ENCODE data around the gene CXCL3. TPM values are rescaled to one million over a fixed set of nuclear protein-coding genes. Genes with fewer than 3 reads are reported as not detected.

Gene CXCL3
- total and polyA plus RNA-seq, 5 donors = 0.50 to 2.5 (median 0.88) TPM

DNA sequence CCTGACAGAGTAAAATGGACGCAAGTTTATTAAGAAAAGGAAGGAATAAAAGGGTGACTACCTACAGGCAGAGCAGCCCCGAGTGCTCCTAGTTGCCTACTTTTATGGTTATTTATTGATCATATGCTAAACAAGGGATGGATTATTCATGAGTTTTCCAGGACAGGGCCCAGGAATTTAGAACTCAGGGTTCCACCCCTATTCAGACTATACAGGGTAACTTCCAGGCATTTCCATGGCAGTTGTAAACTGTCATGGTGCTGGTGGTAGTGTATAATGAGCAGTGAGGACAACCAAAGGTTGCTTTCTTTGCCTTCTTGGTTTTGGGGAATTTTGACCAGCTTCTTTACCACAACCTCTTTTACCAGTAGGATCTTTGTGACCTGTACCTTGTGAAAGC, 27.7 kb upstream of the CXCL3 start:
- intact Hi-C loops (cut with DNase I) = no loop called here
- Histone ChIP-seq H3K4me3 (ENCODE audit: low read length) (no peak overlapping the region), H3K9me3 (ENCODE audit: control insufficient read depth, low read length) (peaks cover 1% of the 10 kb centered on the region), H3K27ac (ENCODE audit: low read length) (no peak overlapping the region), H3K4me1 (ENCODE audit: control insufficient read depth, insufficient read depth, low read length) (no peaks in the 10 kb centered on the region), H3K27me3 (ENCODE audit: control insufficient read depth, insufficient read depth) (no peaks in the 10 kb centered on the region)
- ATAC-seq (no peak), DNase-seq (no peak)
- 90% methylated on average over 2 of the region's 2 CpGs for WGBS

DNA sequence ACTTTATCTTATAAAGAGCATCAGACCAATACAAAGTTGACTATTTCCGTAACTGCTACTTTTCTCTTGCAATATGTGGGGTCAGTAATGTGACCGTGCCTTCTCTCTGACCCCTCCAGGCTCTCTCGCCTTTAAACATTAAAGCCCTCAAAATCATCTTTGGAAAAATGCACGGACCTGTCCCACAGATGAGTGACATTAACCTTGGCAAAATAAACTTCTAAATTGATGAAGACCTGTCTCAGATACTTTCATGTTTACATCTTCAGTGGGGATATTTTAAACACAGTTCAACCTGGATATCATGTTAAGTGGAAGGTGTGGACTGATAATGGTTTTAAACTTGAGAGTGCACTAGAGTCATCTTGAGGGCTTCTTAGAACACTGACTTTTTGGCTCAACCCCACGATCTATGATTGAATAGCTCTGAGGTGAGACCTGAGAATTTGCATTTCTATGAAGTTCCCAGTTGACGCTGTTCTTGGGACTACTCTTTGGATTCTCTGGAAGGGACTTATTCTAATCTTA, 26.7 kb upstream of the CXCL3 start:
- H3K27me3 ChIP-seq (ENCODE audit: control insufficient read depth, insufficient read depth) = no peaks in the 10 kb centered on the region
- H3K9me3 ChIP-seq (ENCODE audit: control insufficient read depth, low read length) = peaks cover 1% of the 10 kb centered on the region
- intact Hi-C loops (cut with DNase I) = no loop called here
- no peak overlapping the region for H3K27ac ChIP-seq (ENCODE audit: low read length)
- WGBS = 79% methylated on average over 6 of the region's 6 CpGs
- ATAC-seq = no peak
- DNase-seq = no peak
- no peak overlapping the region for H3K4me3 ChIP-seq (ENCODE audit: low read length)
- no peaks in the 10 kb centered on the region for H3K4me1 ChIP-seq (ENCODE audit: control insufficient read depth, insufficient read depth, low read length)

DNA sequence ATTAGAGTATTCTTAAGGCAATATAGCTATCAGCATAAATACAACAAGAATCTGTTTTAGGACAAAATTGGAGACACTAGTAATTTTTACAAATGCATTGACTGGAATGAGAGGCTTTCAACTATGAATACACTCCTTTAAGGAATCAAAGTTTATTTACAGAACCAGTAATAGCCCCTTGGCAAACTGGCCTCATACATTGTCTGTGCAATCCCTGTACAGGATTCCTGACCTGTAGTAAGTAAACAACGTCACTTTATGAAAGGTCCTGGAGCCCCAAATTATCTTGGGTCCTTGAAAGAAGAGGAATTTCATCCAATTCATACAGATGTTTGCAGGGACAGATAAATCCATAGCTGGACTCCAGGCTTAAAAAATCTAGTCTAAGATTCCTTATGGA, 25.4 kb upstream of the CXCL3 start:
- Histone ChIP-seq H3K4me1 (ENCODE audit: control insufficient read depth, insufficient read depth, low read length) (no peaks in the 10 kb centered on the region), H3K4me3 (ENCODE audit: low read length) (no peak overlapping the region), H3K27ac (ENCODE audit: low read length) (no peak overlapping the region), H3K9me3 (ENCODE audit: control insufficient read depth, low read length) (peaks cover 1% of the 10 kb centered on the region), H3K27me3 (ENCODE audit: control insufficient read depth, insufficient read depth) (no peaks in the 10 kb centered on the region)
- no peak for ATAC-seq
- intact Hi-C loops (cut with DNase I) = no loop called here
- DNase-seq = no peak
- WGBS = 59% methylated on average over 1 of the region's 1 CpG

DNA sequence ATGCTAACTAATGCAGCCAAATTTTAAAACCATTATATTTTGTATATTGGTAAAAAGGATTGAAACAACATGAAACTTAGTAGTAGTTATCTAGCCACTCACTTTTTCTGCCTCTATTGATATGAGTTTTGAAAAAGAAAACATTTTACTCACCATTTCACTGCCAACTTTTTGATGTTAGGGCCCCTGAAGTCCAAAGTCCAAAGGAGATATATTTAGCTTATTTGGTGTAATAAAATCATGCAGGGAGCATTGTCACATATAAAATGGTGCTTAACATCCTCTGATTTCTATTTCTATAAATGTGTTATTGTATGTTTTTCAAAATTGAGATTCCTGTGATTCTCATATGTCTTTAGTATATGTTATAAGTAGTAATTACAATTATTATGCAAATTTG, 24.5 kb upstream of the CXCL3 start:
- ATAC-seq = no peak
- intact Hi-C loops (cut with DNase I) = no loop called here

DNA sequence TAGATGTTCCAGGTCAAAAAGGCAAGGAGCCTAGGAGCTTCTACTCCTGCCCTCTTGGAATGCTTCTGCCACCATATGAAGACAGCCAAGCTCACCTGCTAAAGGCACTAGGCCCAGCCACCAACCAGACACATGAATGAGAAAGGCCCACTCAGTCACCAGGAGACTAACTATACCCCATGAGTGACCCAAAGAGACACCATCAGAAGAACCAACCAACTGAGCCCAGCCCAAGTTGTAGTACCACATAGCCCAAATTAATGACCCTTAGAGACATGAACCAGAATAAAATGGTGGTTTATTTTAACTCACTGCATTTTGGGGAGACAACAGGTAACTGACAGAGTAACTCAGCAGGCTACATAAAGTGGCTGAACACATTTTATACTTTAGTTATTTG, 22.9 kb upstream of the CXCL3 start:
- peaks cover 1% of the 10 kb centered on the region for H3K9me3 ChIP-seq (ENCODE audit: control insufficient read depth, low read length)
- ATAC-seq (no peak), DNase-seq (no peak)
- no peaks in the 10 kb centered on the region for H3K27me3 ChIP-seq (ENCODE audit: control insufficient read depth, insufficient read depth)
- H3K27ac ChIP-seq (ENCODE audit: low read length) = no peak overlapping the region
- no peaks in the 10 kb centered on the region for H3K4me1 ChIP-seq (ENCODE audit: control insufficient read depth, insufficient read depth, low read length)
- no peak overlapping the region for H3K4me3 ChIP-seq (ENCODE audit: low read length)
- intact Hi-C loops (cut with DNase I) = no loop called here

More for the DNA sequence above, 24.5 kb upstream of the CXCL3 start:
- DNase-seq = no peak
- H3K9me3 ChIP-seq (ENCODE audit: control insufficient read depth, low read length) = peaks cover 1% of the 10 kb centered on the region
- H3K4me3 ChIP-seq (ENCODE audit: low read length) = no peak overlapping the region
- no peaks in the 10 kb centered on the region for H3K4me1 ChIP-seq (ENCODE audit: control insufficient read depth, insufficient read depth, low read length)
- H3K27me3 ChIP-seq (ENCODE audit: control insufficient read depth, insufficient read depth) = no peaks in the 10 kb centered on the region
- no peak overlapping the region for H3K27ac ChIP-seq (ENCODE audit: low read length)

DNA sequence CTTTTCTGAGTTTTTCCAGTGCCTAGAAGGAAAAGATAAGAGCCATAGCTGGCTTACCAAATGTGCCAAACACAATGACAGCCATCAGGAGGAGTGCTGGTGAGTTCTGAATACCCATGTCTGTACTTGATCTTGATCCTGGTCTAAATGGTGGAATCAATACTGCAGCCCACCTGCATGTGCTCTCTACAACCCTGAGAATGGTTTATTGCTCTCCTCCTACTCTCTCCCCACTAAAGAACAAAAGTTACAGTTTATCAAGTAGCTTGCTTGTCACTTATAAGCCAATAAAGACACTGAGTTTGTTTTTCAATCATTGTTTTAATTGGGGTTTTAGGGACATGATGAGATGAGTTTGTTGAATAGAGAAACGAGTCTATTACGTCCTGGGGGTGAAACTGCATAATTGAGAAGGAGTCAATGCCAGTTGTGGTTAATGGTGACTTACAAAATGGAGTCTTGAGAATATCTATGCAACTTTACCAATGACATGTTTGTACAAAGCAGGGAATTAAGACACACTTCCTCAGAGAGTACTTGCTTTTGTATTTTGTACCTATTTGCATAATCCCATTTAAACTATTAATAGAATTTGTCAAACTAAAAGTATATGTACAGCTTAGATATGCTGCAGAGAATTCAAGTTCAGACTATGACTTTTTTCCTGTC, 20.8 kb upstream of the CXCL3 start:
- intact Hi-C loops (cut with DNase I) = no loop called here
- ATAC-seq = no peak
- no peaks in the 10 kb centered on the region for H3K4me1 ChIP-seq (ENCODE audit: control insufficient read depth, insufficient read depth, low read length)
- WGBS = 72% methylated on average over 2 of the region's 2 CpGs
- no peak overlapping the region for H3K27ac ChIP-seq (ENCODE audit: low read length)
- no peak for DNase-seq
- peaks cover 1% of the 10 kb centered on the region for H3K9me3 ChIP-seq (ENCODE audit: control insufficient read depth, low read length)
- H3K4me3 ChIP-seq (ENCODE audit: low read length) = no peak overlapping the region
- no peaks in the 10 kb centered on the region for H3K27me3 ChIP-seq (ENCODE audit: control insufficient read depth, insufficient read depth)

DNA sequence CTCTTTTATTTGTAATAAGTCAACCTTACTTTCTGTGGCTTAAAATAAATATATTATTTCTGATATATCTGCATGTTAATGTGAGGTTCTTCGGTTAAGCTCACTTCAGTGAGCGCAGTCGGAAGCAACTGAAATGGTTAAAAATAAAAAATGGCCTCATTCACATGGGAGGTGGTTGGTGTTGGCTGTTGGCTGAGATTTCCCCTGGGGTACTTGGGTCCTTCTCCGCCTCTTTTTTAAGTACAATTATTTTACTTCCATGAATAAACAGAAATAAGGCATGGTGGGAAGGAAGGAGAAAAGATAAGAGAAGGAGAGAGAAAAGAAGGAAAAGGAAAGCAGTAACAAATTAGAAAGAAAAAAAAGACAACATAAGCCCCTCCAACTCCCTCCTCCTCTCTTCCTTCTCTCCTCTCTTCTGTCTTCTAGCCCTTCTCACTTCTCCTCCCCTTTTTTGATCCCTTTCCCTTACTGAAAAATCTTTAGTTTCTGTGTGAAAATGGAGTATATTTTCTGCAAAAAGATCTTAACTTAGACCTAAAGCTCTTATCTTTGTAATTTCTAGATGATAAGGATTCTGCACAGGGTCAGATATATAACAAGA, 19.7 kb upstream of the CXCL3 start:
- Histone ChIP-seq H3K4me3 (ENCODE audit: low read length) (no peak overlapping the region), H3K9me3 (ENCODE audit: control insufficient read depth, low read length) (peaks cover 1% of the 10 kb centered on the region), H3K4me1 (ENCODE audit: control insufficient read depth, insufficient read depth, low read length) (no peaks in the 10 kb centered on the region), H3K27ac (ENCODE audit: low read length) (no peak overlapping the region), H3K27me3 (ENCODE audit: control insufficient read depth, insufficient read depth) (no peaks in the 10 kb centered on the region)
- DNase-seq = no peak
- intact Hi-C loops (cut with DNase I) = no loop called here
- WGBS = 92% methylated on average over 4 of the region's 4 CpGs
- no peak for ATAC-seq

DNA sequence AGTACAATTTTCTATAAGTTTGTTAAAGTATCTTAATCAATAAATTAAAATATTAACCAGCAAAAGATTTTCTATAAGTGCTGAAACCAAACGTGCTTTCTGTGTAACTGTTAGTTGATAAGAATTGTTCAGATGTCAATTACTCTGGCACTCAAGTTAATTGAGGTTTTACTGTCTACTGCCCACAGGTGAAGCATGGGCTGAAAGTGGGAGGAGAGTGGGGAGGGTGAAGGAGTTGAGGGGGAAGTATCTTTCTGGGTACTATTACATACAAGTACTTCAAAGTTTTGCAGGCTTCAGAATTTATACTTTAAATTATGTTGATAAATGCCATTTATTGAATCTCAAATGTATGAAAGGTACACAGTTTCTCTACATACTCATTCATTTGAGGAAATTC, 19.1 kb upstream of the CXCL3 start:
- no peaks in the 10 kb centered on the region for H3K4me1 ChIP-seq (ENCODE audit: control insufficient read depth, insufficient read depth, low read length)
- no peak overlapping the region for H3K4me3 ChIP-seq (ENCODE audit: low read length)
- H3K27ac ChIP-seq (ENCODE audit: low read length) = no peak overlapping the region
- WGBS = 35% methylated on average over 1 of the region's 1 CpG
- intact Hi-C loops (cut with DNase I) = no loop called here
- no peaks in the 10 kb centered on the region for H3K27me3 ChIP-seq (ENCODE audit: control insufficient read depth, insufficient read depth)
- no peak for DNase-seq
- peaks cover 1% of the 10 kb centered on the region for H3K9me3 ChIP-seq (ENCODE audit: control insufficient read depth, low read length)
- ATAC-seq = no peak

DNA sequence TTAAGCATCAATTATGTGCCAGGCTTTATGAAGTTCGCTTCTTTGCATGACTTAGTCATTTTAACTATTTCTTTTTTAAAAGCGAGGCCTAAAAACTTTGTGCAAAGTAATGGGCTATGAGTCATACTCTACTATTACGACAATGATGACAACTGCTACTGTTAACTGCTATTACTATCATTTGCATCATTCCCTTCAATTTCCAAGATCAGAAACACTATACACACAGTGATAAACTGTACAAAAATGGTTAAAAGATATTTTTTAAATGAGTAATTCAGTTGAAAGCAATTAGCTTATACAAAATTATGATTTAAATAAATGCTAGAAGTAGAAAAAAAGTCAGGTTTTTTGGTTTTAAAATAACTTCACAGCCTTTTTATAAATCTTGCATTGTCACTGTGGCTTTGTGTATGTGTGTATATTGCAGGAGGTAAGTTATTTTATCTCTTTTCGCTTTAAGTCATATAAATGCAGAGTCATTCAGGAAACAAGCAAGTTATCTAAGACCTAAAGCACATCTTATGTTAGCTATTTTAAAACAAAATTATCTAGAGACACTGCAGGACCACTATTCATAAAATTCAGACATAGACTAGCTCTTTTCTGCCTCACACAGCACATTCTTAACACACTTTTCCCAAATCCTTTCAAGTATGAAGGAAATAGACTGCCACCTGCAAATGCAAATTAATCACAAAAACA, 18.5 kb upstream of the CXCL3 start:
- intact Hi-C loops (cut with DNase I) = no loop called here

DNA sequence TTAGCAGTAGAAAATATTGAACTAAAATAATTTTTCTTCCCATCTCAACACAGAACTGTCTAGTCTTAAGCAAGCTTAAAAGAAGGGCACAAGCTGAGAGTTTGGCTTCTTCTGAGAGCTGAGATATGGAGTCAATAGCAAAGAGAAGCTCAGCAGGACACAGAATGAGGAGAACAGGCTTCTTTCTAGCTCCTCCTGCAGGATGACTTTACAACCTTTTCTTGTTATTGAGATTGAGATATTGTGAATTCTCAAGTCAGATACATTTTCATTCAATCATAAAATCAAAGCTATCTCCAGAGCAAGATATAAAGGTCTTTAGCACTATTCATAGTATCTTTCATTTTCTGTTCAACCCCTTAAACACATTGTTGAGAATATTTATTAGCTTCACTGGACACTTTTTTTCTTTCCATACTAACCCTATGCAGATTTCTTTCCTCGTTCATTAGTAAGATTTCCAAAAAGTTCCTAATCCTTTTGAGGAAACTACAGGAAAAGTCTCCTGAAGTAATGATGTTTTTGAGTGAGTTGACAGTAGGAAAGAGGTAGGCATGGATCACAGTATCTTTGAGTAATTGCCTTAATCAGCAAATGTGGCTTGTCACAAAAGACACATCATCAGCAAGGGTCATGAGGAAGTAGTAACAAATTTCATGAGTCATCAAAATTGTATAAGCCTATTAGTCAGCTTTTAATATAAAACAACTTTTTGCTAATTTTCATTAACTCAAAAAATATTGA, 17.8 kb upstream of the CXCL3 start:
- intact Hi-C loops (cut with DNase I) = no loop called here
- H3K4me3 ChIP-seq (ENCODE audit: low read length) = no peak overlapping the region
- no peak overlapping the region for H3K27ac ChIP-seq (ENCODE audit: low read length)
- no peak for ATAC-seq
- no peaks in the 10 kb centered on the region for H3K4me1 ChIP-seq (ENCODE audit: control insufficient read depth, insufficient read depth, low read length)
- 0% methylated on average over 1 of the region's 1 CpG for WGBS
- peaks cover under 1% of the 10 kb centered on the region for H3K9me3 ChIP-seq (ENCODE audit: control insufficient read depth, low read length)
- H3K27me3 ChIP-seq (ENCODE audit: control insufficient read depth, insufficient read depth) = no peaks in the 10 kb centered on the region
- DNase-seq = no peak

More for the DNA sequence above, 18.5 kb upstream of the CXCL3 start:
- H3K4me3 ChIP-seq (ENCODE audit: low read length) = no peak overlapping the region
- peaks cover 1% of the 10 kb centered on the region for H3K9me3 ChIP-seq (ENCODE audit: control insufficient read depth, low read length)
- no peaks in the 10 kb centered on the region for H3K27me3 ChIP-seq (ENCODE audit: control insufficient read depth, insufficient read depth)
- H3K27ac ChIP-seq (ENCODE audit: low read length) = no peak overlapping the region
- ATAC-seq (no peak), DNase-seq (no peak)
- no peaks in the 10 kb centered on the region for H3K4me1 ChIP-seq (ENCODE audit: control insufficient read depth, insufficient read depth, low read length)
- 72% methylated on average over 4 of the region's 4 CpGs for WGBS

DNA sequence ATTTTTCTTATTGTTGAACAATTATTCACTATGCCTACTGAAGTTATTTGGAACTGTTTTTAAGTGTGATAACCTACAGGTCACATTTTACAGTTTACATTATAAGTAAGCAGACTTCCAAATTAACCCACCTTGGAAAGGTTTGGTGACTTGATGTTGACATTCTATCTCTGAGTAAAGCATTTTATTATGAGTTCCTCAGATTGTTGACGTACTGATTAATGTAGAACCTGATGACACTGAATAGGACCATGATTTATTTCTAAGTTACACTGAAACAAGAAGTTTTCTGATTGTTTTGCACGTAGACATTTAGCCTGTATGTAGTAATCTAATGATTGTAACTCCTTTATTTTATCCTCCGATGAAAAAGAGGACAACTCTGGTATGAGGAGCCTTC, 17.0 kb upstream of the CXCL3 start:
- Histone ChIP-seq H3K9me3 (ENCODE audit: control insufficient read depth, low read length) (no peaks in the 10 kb centered on the region), H3K27me3 (ENCODE audit: control insufficient read depth, insufficient read depth) (no peaks in the 10 kb centered on the region), H3K27ac (ENCODE audit: low read length) (no peak overlapping the region), H3K4me1 (ENCODE audit: control insufficient read depth, insufficient read depth, low read length) (no peaks in the 10 kb centered on the region), H3K4me3 (ENCODE audit: low read length) (no peak overlapping the region)
- intact Hi-C loops (cut with DNase I) = no loop called here
- no peak for ATAC-seq
- no peak for DNase-seq
- WGBS = 84% methylated on average over 3 of the region's 3 CpGs

All from right cardiac atrium (tissue), 5 donors.